Astrocyte (in vitro differentiated cells and primary cell): ENCODE measurements around the gene TMEM217. TPM values are rescaled to one million over a fixed set of nuclear protein-coding genes. Genes with fewer than 3 reads are reported as not detected.
A peak's percentile ranks its signal among the peaks of the same experiment; 100 is the strongest.

Experiments
- DNase-seq: peaks from one replicate; pipeline ENCODE4 v3.0.0-alpha.2; 2010; ENCODE audit warnings: low read depth
- FAIRE-seq: peaks from 2 replicates; lab custom pipeline; 2011; peaks lifted over from hg19 to GRCh38; lab: Jason Lieb, UNC
- H2AFZ ChIP-seq: 2 replicates; pipeline ENCODE4 v1.6.0; 2012; ENCODE audit warnings: low read depth, low read length, inconsistent platforms
- H3K27ac ChIP-seq: 2 replicates; pipeline ENCODE4 v1.5.1; 2011; ENCODE audit warnings: low read depth, low read length, inconsistent platforms
- H3K27me3 ChIP-seq: 2 replicates; pipeline ENCODE4 v1.6.0; 2011; ENCODE audit warnings: low read length, inconsistent platforms; ENCODE audit not compliant: insufficient read depth
- H3K36me3 ChIP-seq: 2 replicates; pipeline ENCODE4 v1.5.1; 2011; ENCODE audit warnings: low read length, inconsistent platforms; ENCODE audit not compliant: insufficient read depth
- H3K4me1 ChIP-seq: 2 replicates; pipeline ENCODE4 v1.5.1; 2011; ENCODE audit warnings: low read length, inconsistent platforms; ENCODE audit not compliant: insufficient read depth
- H3K4me2 ChIP-seq: 2 replicates; pipeline ENCODE4 v1.6.0; 2012; ENCODE audit warnings: low read length, inconsistent platforms
- H3K4me3 ChIP-seq: 2 replicates; pipeline ENCODE4 v1.5.1; 2011; ENCODE audit warnings: low read depth, mild to moderate bottlenecking, low read length, inconsistent platforms; ENCODE audit not compliant: insufficient read depth
- H3K79me2 ChIP-seq: 2 replicates; pipeline ENCODE4 v1.6.0; 2012; ENCODE audit warnings: mild to moderate bottlenecking, low read length, inconsistent platforms; ENCODE audit not compliant: insufficient read depth
- H3K9ac ChIP-seq: 2 replicates; pipeline ENCODE4 v1.6.0; 2012; ENCODE audit warnings: mild to moderate bottlenecking, low read length, inconsistent platforms
- H3K9me3 ChIP-seq: 2 replicates; pipeline ENCODE4 v1.5.1; 2012; ENCODE audit warnings: low read depth, mild to moderate bottlenecking, low read length, inconsistent platforms; ENCODE audit not compliant: insufficient read depth
- H4K20me1 ChIP-seq: 2 replicates; pipeline ENCODE4 v1.6.0; 2012; ENCODE audit warnings: low read length, inconsistent platforms; ENCODE audit not compliant: insufficient read depth
- H3K27ac Mint-ChIP-seq: one replicate; pipeline ENCODE4 v1.8.0; 2021; ENCODE audit warnings: mild to moderate bottlenecking, mixed read lengths; ENCODE audit not compliant: unreplicated experiment
- H3K27me3 Mint-ChIP-seq: one replicate; pipeline ENCODE4 v1.8.0; 2021; ENCODE audit warnings: low read depth, mixed read lengths; ENCODE audit not compliant: unreplicated experiment
- H3K36me3 Mint-ChIP-seq: one replicate; pipeline ENCODE4 v1.8.0; 2021; ENCODE audit warnings: low read depth, mixed read lengths; ENCODE audit not compliant: unreplicated experiment
- H3K4me1 Mint-ChIP-seq: one replicate; pipeline ENCODE4 v1.8.0; 2021; ENCODE audit warnings: low read depth, mixed read lengths; ENCODE audit not compliant: unreplicated experiment
- H3K4me3 Mint-ChIP-seq: one replicate; pipeline ENCODE4 v1.8.0; 2021; ENCODE audit warnings: mild to moderate bottlenecking, moderate library complexity, mixed read lengths; ENCODE audit not compliant: unreplicated experiment
- H3K9me3 Mint-ChIP-seq: one replicate; pipeline ENCODE4 v1.8.0; 2021; ENCODE audit warnings: mild to moderate bottlenecking, mixed read lengths; ENCODE audit not compliant: unreplicated experiment
- CTCF ChIP-seq: IDR thresholded peaks from 2 replicates; pipeline ENCODE4 v1.5.1; 2011; ENCODE audit warnings: low read depth, mild to moderate bottlenecking, inconsistent platforms, low read length, moderate library complexity; ENCODE audit not compliant: insufficient read depth
- EZH2 ChIP-seq: IDR thresholded peaks from 2 replicates; pipeline ENCODE4 v1.6.1; 2012; ENCODE audit warnings: mild to moderate bottlenecking, low read length, inconsistent platforms; ENCODE audit not compliant: insufficient read depth
- total RNA-seq: library from RNA; stranded (reverse); gene quantifications from 2 replicates; pipeline ENCODE4 v1.2.1, GENCODE V29; 2021

Gene TMEM217
- total RNA-seq, 1 donor from 2014 or later, result 7.3 TPM

- no peaks in the 10 kb centered on the region for H3K36me3 ChIP-seq
- TF ChIP-seq CTCF (no peak), EZH2 (no peak)
- DNase-seq, result no peak
- H3K79me2 ChIP-seq, result peaks cover 82% of the 10 kb centered on the region
- Mint-ChIP-seq H3K36me3 (no peaks in the 10 kb centered on the region), H3K9me3 (no peaks in the 10 kb centered on the region), H3K27ac (no peak overlapping the region), H3K27me3 (no peaks in the 10 kb centered on the region), H3K4me1 (peaks cover 14% of the 10 kb centered on the region), H3K4me3 (no peak overlapping the region)
- H3K4me2 ChIP-seq, result no peak overlapping the region
- H3K27me3 ChIP-seq, result no peaks in the 10 kb centered on the region
- H3K9me3 ChIP-seq, result no peaks in the 10 kb centered on the region
- H4K20me1 ChIP-seq, result peaks cover 9% of the 10 kb centered on the region
- H2AFZ ChIP-seq, result no peak overlapping the region
- H3K4me1 ChIP-seq, result peaks cover 11% of the 10 kb centered on the region
- no peak overlapping the region for H3K4me3 ChIP-seq
- no peak overlapping the region for H3K27ac ChIP-seq
- H3K9ac ChIP-seq, result no peak overlapping the region
- no peak for FAIRE-seq
These were observed 3.3 kb upstream of the TMEM217 start for GRCh38 chr6:37261198-37261597.

- H3K9ac ChIP-seq, result no peak overlapping the region
- Mint-ChIP-seq H3K4me3 (no peak overlapping the region), H3K27me3 (no peaks in the 10 kb centered on the region), H3K4me1 (peaks cover 14% of the 10 kb centered on the region), H3K36me3 (no peaks in the 10 kb centered on the region), H3K9me3 (no peaks in the 10 kb centered on the region), H3K27ac (no peak overlapping the region)
- FAIRE-seq, result no peak
- H4K20me1 ChIP-seq, result peaks cover 9% of the 10 kb centered on the region
- TF ChIP-seq EZH2 (no peak), CTCF (no peak)
- H3K79me2 ChIP-seq, result peaks cover 74% of the 10 kb centered on the region
- no peaks in the 10 kb centered on the region for H3K9me3 ChIP-seq
- no peak overlapping the region for H3K27ac ChIP-seq
- H3K27me3 ChIP-seq, result no peaks in the 10 kb centered on the region
- no peak overlapping the region for H3K4me2 ChIP-seq
- no peak for DNase-seq
- no peaks in the 10 kb centered on the region for H3K36me3 ChIP-seq
- H3K4me3 ChIP-seq, result no peak overlapping the region
- H3K4me1 ChIP-seq, result peaks cover 11% of the 10 kb centered on the region
- no peak overlapping the region for H2AFZ ChIP-seq
These were observed 2.5 kb upstream of the TMEM217 start for GRCh38 chr6:37260444-37260843.

GRCh38 chr6:37260040-37260439 is 2.1 kb upstream of the TMEM217 start:
- H3K9me3 Mint-ChIP-seq, result no peaks in the 10 kb centered on the region
- Histone ChIP-seq H3K27ac (no peak overlapping the region), H2AFZ (no peak overlapping the region), H3K79me2 (peaks cover 70% of the 10 kb centered on the region), H3K27me3 (no peaks in the 10 kb centered on the region), H3K36me3 (no peaks in the 10 kb centered on the region), H3K4me1 (peaks cover 11% of the 10 kb centered on the region), H3K9ac (no peak overlapping the region), H3K4me3 (no peak overlapping the region), H3K9me3 (no peaks in the 10 kb centered on the region), H3K4me2 (peak overlapping the region; percentile 84), H4K20me1 (peaks cover 9% of the 10 kb centered on the region)
- FAIRE-seq (no peak), DNase-seq (no peak)
- H3K27ac Mint-ChIP-seq, result no peak overlapping the region
- H3K27me3 Mint-ChIP-seq, result no peaks in the 10 kb centered on the region
- no peak for TF ChIP-seq EZH2
- TF ChIP-seq CTCF, result no peak
- no peaks in the 10 kb centered on the region for H3K36me3 Mint-ChIP-seq
- peak overlapping the region; percentile 64 for H3K4me3 Mint-ChIP-seq
- H3K4me1 Mint-ChIP-seq, result peaks cover 13% of the 10 kb centered on the region
